Liver (tissue), 3 donors: Measurements from ENCODE around the gene KEAP1.

Source experiments
- FOXA1 ChIP-seq: IDR thresholded peaks from 2 replicates; pipeline ENCODE4 v1.6.1; 2016; ENCODE audit warnings: antibody characterized with exemption
- GABPA ChIP-seq, 2 donors: IDR thresholded peaks in 1 of 2; conservative IDR thresholded peaks in 1 of 2; 2 replicates each; pipeline ENCODE4 v1.6.1; 2016; ENCODE audit warnings: antibody characterized with exemption in 2 of 2, mild to moderate bottlenecking in 1 of 2, moderate library complexity in 1 of 2
- NR2F2 ChIP-seq: IDR thresholded peaks from 2 replicates; pipeline ENCODE4 v1.6.1; 2016; ENCODE audit warnings: antibody characterized with exemption
- YY1 ChIP-seq: IDR thresholded peaks from 2 replicates; pipeline ENCODE4 v1.6.1; 2016; ENCODE audit warnings: antibody characterized with exemption, mild to moderate bottlenecking
- TF ChIP-seq, protein P1 (sequence below): fragments of 150-350 bp; IDR thresholded peaks from 2 replicates; pipeline ENCODE4 v1.5.1; 2017; ENCODE audit warnings: improper control_type of control experiment, low read depth, low read length; ENCODE audit not compliant: missing input control
- TF ChIP-seq, protein P2 (sequence below): IDR thresholded peaks from 2 replicates; pipeline ENCODE4 v1.6.1; 2016; ENCODE audit warnings: antibody characterized with exemption, mild to moderate bottlenecking
- donor health status: healthy.
- donor health status: healthy.

DNA sequence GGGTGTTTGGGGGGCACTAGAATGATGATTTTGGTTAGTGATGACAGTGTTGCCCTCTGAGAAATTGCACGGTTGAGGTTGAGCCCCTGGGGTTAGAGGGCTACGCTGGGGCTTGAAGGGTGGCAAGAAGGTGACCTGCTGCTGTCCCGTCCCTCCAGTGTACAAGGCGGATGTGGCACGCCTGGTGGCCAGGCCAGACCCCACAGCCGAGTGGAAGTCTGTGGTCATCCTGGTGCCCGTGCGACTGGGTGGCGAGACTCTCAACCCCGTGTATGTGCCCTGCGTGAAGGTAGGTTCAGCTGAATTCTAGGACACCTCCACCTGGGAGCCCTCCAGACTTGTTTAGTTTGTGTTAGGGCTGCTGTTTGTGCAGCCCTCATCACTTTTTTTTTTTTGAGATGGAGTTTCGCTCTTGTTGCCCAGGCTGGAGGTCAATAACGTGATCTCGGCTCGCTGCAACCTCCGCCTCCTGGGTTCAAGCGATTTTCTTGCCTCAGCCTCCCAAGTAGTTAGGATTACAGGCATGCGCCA, 45.7 kb upstream of the KEAP1 start:
- no peak for TF ChIP-seq GABPA (IDR thresholded peaks at IDR 0.05 in 1 of 2, conservative IDR thresholded peaks at IDR 0.05 in 1 of 2)
- TF ChIP-seq FOXA1 = no peak
- TF ChIP-seq NR2F2 = no peak
- TF ChIP-seq, protein P1, sequence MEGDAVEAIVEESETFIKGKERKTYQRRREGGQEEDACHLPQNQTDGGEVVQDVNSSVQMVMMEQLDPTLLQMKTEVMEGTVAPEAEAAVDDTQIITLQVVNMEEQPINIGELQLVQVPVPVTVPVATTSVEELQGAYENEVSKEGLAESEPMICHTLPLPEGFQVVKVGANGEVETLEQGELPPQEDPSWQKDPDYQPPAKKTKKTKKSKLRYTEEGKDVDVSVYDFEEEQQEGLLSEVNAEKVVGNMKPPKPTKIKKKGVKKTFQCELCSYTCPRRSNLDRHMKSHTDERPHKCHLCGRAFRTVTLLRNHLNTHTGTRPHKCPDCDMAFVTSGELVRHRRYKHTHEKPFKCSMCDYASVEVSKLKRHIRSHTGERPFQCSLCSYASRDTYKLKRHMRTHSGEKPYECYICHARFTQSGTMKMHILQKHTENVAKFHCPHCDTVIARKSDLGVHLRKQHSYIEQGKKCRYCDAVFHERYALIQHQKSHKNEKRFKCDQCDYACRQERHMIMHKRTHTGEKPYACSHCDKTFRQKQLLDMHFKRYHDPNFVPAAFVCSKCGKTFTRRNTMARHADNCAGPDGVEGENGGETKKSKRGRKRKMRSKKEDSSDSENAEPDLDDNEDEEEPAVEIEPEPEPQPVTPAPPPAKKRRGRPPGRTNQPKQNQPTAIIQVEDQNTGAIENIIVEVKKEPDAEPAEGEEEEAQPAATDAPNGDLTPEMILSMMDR = no peak
- TF ChIP-seq, protein P2, sequence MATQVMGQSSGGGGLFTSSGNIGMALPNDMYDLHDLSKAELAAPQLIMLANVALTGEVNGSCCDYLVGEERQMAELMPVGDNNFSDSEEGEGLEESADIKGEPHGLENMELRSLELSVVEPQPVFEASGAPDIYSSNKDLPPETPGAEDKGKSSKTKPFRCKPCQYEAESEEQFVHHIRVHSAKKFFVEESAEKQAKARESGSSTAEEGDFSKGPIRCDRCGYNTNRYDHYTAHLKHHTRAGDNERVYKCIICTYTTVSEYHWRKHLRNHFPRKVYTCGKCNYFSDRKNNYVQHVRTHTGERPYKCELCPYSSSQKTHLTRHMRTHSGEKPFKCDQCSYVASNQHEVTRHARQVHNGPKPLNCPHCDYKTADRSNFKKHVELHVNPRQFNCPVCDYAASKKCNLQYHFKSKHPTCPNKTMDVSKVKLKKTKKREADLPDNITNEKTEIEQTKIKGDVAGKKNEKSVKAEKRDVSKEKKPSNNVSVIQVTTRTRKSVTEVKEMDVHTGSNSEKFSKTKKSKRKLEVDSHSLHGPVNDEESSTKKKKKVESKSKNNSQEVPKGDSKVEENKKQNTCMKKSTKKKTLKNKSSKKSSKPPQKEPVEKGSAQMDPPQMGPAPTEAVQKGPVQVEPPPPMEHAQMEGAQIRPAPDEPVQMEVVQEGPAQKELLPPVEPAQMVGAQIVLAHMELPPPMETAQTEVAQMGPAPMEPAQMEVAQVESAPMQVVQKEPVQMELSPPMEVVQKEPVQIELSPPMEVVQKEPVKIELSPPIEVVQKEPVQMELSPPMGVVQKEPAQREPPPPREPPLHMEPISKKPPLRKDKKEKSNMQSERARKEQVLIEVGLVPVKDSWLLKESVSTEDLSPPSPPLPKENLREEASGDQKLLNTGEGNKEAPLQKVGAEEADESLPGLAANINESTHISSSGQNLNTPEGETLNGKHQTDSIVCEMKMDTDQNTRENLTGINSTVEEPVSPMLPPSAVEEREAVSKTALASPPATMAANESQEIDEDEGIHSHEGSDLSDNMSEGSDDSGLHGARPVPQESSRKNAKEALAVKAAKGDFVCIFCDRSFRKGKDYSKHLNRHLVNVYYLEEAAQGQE = no peak
- no peak for TF ChIP-seq YY1
